Skin of body (tissue), 2 donors: ENCODE data around the gene MAPRE3. TPM values are rescaled to one million over a fixed set of nuclear protein-coding genes. Genes with fewer than 3 reads are reported as not detected.

Experiments
- DNase-seq: peaks from one replicate; lab custom pipeline; 2025; lab: John Stamatoyannopoulos, UW
- total RNA-seq: library from RNA; depleted of rRNA; stranded (reverse); fragments of >200 nt; gene quantifications from one replicate; pipeline ENCODE4 v1.2.3, GENCODE V29; 2014

Gene MAPRE3
- total RNA-seq, 1 donor from 2014 or later: 4.9 TPM

DNA sequence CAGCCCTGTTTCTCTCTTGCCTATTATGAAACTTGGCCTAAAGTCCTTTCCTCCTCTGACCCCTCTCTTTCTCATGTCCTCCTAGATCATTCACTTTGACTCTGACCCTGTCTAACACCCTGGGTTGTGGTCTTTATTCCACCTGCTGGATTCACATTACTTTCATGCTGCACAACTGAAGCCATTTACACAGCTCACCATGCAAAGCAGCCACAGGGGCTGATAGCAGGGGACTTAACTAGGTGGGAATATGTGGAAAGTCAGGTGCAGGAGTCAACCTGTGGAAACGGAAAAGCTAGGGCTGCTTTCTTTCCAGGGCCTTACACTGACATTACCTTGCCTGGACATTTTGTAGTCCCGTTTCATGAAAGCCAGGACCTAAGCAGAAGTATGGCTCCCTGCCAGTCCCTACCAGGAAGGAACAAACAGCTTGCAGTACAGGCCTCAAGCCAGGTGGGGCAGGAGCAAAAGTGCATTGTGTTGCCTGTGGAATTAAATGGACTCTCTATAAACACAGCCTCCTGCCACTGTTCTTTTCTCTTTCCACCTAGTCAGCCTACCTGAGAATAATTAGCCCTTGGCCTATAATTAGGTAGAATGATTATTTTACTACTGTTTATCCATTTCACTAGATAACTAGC lies 11.8 kb downstream of the MAPRE3 start:
- no peak for DNase-seq

DNA sequence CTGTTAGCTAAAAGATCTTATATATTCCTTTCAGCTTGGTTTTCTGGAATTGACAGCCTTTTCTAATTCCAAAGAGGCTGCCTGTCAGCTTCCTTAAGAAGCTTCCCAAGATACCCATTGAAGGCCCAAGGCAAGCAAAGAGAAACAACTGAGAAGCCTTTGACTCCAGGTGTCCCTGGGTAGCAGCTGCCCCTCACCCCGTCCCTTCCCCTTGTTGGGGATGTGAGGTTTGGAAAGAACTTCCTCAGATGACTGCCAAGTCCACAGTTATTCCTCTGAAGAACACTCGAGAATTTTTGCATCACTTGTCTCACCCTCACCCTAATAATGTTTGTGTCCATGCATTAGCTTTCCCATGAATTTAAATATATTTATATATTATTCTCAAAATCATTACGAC lies 13.3 kb downstream of the MAPRE3 start:
- DNase-seq: no peak

DNA sequence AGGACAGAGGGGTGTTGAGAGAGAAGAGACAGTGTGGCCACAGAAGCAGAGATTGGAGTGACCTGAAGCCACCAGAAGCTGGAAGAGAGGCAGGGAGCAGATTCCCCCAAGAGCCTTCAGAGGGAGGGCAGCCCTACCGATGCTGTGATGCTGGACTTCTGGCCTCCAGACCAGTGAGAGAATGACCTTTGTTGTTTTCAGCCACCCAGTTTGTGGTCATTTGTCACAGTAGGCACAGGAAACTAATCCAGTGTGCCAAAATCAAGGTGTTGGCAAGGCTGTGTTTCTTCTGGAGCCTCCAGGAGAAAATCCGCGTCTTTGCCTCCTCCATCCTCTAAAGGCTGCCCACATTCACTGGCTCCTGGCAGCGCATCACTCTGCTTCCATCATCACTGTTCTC lies 15.4 kb downstream of the MAPRE3 start:
- no peak for DNase-seq

DNA sequence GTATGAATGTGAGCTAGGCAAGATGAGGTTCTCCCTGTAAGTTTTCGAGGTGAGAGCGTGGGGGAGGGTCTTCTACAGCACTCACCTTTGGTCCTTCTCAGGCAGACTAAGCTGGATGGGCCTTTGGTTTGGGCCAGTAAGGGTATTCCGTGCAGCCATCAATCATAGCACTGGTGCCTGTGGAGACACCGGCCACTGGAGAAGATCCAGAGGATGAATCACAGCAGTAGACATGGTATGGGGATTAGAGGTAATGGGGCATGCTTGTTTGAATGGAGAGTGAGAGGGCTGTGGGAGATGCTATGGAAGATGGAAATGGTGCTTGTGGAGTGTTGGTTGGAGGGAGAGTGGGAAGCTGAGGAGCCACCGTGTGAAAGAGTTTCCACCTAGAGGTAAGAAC lies 16.1 kb downstream of the MAPRE3 start:
- no peak for DNase-seq

DNA sequence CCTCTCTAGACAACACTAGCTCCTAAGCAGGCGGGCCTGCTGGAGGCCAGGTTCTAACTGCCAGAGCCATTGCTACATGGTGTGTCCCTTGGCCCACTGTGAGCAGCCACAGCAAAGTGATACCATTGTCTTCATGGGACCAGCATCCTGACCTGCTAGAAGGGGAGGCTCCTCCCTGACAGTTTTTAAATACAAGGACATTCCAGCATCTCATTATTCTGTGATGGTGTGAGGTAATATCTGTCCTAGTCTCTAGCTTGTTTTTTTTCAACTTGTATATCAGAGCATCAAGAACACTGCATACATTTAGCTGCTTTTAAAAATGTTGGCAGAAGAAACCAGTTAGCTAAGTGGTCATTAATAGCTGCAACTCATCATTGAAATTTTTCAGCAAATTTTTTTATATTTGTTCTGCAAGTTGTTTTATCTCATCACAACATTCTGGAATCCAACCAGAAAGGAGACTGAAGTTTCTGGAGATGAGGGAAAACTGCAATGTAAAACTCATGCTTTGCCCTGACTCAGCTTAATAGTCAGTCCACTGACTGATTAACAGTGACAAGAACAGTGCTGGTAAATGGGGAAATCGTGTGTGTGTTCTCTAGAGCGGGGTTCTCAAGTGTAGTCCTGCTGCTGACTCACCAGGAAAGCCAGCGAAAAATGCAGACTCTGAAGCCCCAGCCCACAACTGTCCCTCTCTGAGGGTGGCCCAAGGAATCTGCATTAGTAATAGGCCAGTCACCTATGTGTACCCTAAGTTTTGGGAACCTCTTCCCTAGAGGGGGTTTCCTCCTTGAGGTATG lies 17.8 kb downstream of the MAPRE3 start:
- no peak for DNase-seq

DNA sequence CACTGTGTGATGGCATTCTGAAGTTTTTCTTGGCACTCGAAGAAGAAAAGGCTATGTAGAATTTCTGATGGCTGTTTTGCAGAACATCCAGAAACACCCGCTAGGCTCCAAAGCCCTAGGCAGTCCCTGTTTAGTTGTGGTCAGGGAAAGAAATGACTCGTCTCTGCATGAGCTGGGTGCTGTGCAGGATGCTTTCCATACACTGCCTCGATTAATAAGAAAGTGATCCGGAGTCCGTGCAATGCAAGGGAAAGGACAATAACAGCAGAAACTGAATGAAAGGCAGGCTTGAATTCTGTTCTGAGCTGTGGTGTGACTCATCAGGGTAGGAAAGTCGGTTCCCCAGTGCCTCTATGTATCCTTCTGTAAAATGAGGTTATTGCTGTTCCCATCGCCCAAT lies 18.7 kb downstream of the MAPRE3 start:
- DNase-seq: no peak

DNA sequence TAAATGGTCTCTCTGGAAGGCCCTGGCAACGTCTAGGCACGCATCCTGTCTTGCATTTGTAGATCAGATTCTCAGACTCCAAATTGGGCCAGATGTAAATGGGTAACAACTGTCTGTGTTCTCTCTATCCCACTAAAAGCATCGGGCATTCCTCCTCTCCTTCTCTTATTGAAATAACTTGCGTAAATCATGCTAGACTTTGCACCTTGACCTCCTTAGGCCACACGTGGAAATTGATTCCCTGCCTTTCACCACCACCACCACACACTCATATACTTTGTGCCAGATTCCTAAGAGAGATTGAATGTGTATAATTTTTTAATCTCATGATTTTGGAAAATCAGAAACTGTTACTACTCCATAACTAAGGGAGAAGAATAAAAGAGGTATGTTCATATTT lies 21.3 kb downstream of the MAPRE3 start:
- no peak for DNase-seq

DNA sequence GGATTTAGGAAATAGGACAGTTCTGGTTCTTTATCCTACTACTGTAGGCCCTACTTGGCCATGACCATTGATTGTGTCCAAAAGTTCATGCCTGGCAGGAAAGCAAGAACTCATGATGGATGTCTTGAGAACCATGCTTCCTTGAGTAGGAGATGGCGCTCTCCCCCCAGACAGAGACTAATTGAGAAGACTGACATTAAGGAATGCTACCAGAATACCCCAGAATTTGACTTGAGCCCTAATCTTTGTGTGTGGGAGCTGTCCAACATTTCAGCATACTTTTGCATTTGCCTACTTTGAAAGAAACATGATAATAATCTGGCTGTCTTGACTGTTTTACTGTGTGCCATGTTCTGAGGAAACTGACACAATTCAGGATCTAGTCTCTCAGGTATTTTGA lies 23.3 kb downstream of the MAPRE3 start:
- no peak for DNase-seq

DNA sequence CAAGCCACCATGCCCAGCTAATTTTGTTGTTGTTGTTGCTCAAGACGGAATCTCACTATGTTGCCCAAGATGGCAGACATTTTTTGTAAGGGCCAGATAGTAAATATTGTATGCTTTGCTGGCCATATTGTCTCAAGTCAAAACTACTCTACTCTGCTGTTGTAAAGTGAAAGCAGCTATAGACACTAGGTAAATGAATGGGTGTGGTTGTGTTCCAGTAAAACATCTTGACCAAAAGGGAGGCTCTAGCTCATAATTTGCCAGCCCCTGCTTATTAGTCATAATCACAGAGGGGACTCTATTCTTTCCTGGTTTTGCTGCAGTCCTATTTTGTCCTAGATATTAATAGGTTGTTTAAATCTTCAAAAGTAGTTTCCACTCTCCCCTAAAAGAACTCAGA lies 24.5 kb downstream of the MAPRE3 start:
- DNase-seq: no peak

DNA sequence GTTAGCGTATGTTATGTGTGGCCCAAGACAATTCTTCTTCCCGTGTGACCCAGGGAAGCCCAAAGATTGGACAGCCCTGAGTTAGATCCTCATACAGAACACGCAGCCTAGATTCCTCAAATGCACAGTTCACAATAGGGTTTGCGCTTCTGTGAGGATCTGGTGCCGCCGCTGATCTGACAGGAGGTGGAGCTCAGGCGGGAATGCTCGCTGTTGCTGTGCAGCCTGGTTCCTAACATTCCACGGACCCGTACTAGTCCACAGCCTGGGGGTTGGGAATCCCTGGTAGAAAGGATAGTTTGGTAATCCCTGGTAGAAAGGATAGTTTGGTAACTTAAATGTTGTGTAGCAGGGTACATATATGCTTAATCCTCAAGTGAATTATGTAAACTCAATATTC lies 27.0 kb downstream of the MAPRE3 start:
- DNase-seq: no peak

DNA sequence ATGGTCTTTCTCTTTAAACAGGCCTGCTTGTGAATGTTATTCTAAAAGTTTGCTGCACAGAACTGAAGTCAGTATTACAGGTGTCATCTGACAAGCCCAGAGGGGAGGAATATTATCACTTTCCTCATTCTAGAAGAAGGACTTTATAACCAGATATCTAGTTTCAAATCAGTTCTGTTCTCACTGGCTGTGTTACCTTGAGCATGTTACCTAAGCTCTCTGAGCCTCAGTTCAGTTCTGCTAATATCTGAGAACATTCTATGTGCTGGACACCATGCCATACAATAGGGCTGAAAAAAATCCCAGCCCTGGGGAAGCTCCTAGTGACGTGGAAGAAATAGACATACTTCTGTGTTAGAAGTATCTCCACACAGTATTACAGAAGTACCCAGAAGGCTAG lies 27.9 kb downstream of the MAPRE3 start:
- DNase-seq: no peak

DNA sequence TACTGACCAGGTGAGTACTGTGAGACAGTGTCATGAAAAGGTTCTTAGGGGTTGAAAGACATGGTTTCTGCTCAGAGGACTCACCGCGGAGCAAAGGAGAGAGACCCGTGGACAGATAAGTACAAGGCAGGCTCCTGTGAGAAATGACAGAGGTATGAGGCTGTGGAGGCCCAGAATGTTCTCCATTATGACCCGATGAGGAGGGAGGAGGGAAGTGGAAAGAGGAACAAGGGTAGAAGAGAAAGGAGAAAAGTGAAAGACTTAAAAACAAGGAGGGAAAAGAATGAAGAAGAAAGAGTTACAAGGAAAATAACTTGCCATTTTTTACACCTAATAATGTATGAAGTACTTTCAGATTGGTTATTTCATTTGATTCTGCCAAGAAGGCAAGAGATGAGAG lies 29.8 kb downstream of the MAPRE3 start:
- no peak for DNase-seq

DNA sequence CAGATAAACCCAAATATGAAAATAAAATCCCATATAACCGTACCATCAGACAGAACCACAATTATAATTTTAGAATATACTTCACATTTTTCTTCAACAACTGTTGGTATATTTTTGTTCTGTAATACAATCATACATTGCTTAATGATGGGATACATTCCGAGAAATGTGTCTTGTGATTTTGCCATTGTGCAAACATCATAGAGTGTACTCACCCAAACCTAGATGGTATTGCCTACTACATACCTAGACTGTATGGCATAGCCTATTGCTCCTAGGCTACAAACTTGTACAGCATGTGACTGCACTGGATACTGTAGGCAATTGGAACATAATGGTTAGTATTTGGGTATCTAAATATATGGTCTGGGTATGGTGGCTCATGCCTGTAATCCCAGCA lies 30.6 kb downstream of the MAPRE3 start:
- no peak for DNase-seq

DNA sequence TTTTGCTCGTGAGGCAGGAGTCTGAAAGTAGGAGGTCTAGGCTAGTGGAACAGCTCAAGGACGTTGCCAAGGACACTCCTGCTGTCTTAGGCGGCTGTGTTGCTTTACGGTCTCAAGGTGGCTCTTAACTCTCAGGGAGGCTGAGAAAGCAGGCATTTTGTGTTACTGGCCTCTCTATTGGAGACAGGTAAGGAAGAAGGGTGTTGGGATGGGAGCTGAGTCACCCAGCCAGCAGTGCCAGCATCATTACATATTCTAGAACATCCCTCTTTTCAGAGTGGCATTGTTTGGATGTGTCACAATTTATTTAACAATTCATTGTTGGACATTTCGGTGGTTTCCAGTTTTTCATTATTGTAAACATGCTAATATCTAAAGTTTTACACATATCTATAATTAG lies 31.5 kb downstream of the MAPRE3 start:
- DNase-seq: no peak

DNA sequence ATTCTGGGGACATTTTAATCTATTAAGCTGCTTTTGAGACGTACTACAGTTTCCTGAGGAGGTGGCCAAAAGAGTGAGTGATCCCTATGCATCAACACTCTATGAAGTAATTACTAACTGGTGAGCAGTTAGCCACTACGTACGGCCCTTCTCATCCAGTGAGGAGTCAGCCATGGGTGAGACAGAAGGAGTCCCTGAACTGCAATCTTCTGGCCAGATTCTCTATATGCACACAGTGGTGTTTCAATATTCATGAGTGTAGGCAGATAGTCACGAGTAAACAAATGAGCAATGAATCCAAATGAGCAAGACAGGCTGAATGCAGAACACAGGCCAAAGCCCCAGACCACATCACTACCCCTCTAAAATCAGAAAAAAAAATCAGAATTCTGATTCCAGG lies 32.6 kb downstream of the MAPRE3 start:
- DNase-seq: no peak

DNA sequence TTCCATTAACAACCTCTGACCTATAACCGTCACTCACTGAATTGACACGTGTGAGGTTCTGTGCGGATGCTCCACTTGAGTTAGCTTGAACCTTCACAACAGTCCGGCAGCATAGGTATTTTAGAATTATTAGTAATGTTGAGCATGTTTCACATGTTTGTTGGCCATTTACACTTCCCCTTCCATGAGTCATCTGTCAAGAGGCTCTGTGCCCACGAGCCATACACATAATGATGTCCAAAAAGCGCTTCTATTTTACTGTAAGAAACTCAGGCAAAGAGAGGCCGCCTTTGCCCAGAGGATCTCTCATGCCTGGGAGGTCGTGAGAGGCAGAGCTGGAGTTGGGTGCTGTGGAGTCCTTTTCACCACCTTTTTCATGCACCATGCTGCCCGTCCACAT lies 33.4 kb downstream of the MAPRE3 start:
- DNase-seq: no peak

DNA sequence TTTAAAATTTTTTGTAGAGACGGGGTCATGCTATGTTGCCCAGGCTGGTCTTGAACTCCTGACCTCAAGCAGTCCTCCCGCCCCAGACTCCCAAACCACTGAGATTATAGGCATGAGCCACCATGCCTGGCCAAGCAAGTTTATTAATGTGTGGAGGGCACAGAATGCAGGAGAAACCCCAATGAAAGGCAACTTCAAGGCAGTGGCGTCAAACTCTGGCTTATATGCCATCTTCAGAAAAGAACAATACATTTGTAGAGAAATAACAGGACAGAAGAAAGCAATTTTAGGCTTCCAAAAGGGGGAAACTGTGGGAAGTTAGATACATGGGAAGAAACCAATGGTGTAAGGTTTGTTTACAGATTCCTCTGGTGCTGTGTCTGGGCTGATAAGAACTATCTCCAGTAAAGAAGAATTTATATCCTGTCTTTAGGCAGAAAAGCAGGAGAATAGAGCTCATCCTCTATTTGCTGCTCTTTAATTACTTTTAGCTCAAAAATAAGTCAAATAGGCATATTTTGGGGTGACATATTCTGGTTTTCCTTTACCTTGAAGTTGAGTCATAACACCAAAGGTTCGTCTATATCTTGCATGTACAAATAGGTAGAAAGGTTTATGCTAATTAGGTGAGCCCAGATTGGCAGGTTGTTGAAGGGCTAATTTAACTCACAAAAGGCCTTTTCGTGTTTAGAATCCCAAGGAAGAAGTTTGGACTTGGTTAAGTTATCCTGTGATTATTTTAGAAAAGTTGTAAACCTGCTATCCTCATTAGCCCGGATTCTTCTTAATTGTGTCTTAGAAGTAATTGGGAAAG lies 36.4 kb downstream of the MAPRE3 start:
- no peak for DNase-seq

DNA sequence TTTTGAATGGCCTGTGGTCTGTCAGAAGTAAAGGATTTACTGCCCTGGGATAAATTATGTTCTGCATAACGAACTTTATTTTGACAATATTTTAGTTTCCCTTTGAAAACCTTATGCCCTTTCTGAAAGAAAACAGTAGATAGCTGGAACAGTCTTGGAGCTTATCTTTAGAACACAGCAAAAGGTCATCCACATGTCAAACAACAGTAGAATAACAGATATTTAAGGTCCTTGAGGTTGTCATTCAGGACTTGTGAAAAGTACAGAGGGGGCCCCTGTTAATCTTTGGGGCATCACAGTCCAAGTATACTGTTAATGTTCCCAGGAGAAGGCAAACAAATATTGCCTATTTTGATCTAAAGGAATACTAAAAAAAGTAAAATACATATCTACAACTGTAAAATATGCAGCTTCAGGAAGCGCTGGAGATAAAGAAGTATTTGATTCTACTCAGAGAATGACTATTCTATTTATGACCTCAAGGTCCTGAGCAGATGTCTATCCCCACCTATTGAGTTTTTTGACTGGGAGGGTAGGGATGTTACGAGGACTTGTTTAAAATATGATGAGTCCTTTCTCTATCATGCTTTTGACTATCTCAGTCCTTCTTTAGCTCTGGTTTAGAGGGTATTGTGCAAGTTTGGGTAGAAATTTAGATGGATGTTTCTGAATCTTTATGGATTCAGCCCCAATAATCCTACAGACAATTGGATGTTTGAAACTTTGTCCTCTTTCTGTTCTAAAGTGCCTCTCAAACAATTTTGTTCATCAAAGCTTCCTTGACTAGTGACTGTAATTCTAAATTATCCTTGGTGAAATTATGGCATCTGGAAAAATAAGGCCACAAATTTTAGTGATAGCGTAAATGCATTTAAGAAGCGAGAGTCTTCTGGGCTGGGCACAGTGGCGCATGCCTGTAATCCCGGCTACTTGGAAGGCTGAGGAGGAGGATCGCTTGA lies 37.3 kb downstream of the MAPRE3 start:
- DNase-seq: no peak

DNA sequence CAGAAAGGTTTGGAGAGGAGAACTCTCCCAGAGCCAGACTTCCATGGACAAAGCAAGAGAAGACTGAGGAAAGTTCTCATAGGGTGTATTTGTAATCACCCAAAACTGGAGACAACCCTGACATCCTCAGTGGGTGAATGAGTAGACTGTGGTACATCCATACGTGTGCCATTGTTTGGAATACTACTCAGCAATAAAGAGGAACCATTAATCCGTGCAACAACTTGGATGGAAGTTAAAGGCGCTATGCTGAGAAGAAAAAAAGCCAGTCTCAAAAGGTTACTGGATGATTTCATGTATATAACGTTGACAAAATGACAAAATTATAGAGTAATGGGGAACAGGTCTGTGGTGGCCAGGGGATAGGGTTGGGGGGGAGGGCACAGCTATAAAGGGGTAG lies 38.2 kb downstream of the MAPRE3 start:
- DNase-seq: no peak

DNA sequence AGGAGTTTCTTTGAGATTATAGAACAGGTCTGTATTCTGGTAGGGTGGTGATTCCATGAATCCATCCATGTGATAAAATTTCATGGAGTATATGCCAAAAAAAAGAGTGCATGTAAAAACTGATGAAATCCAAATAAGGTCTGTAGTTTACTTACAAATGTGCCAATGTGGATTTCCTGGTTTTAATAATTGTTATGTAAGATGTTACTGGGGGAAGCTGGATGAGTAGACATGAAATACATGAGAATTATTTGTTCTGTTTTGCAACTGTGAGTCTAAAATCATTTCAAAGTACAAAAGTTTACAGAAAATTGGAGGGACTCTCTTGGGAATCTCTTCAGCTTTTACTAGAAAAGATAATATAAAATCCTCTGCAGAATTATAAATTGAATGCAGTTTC lies 38.6 kb downstream of the MAPRE3 start:
- DNase-seq: no peak

DNA sequence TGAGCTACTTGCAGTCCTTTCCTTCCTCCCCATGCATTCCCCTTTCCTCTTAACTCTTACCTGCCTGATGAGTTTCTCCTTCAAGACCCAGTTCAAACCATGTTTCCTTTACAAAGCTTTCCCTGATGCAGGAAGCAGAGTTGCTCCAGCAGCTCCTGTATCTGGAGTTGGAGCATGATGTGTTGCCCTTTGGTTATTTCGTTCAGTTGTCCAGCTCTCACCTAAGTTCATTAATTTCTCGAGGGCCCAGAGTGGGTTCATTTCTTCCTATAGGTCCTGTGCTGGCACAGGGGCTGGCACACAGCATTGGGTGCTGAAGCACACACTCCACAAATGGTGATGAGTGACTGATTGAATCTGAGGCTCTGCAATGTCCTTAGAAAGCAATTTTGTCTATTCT lies 39.3 kb downstream of the MAPRE3 start:
- no peak for DNase-seq
